ENCODE data around the gene AACS.

Gene AACS

DNA sequence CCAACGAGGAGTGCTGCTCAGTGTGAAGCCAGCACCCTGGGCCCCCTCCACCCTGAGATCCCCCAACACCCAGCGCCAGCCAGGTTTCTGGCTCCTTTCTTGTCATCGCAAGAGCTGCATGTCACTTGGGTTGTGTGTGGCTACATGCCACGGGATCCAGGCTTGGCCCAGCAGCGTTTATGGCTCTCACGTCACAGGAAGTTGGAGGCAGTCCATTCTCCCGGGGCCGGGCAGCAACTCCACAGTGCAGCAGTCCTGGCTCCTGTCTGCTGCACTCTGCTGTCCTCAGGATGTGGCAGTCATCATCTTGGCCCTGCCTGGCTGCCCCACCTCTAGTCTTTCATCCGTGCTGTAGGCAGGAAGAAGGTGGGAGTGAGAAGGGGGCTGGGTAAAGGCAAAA, 78.3 kb downstream of the AACS start:
- FAIRE-seq: no peak

GRCh38 chr12:125145196-125145595, 80.0 kb downstream of the AACS start:
- FAIRE-seq: no peak
- DNase-seq (ENCODE audit: insufficient read length, low spot score): no peak

More for the DNA sequence above, 78.3 kb downstream of the AACS start:
- DNase-seq (ENCODE audit: insufficient read length, low spot score): no peak

DNA sequence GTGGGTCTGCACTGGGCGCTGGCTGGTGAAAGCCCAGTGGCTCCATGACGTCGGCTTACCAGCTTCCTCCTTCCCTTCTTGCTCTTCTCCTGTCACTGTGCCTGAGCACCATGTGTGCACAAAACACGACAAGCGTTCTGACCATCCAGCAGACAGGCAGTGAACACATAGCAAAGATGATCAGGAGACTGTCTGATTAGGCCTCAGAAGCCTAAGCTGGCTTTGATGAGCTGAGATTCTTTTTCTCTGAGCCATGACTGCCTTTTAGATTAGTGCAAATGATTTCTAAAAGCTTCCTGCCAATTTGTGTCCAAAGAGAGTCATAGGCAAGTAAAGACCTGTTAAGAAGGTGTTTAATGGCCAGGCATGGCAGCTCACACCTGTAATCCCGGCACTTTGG, 83.1 kb downstream of the AACS start:
- no peak for FAIRE-seq

GRCh38 chr12:125149160-125150108, 84.2 kb downstream of the AACS start:
- FAIRE-seq: peak; percentile 95
- DNase-seq (ENCODE audit: insufficient read length, low spot score): peak; percentile 82

More for the DNA sequence above, 83.1 kb downstream of the AACS start:
- DNase-seq (ENCODE audit: insufficient read length, low spot score): no peak

- no peak for FAIRE-seq
Measured at GRCh38 chr12:125151284-125151683, 86.0 kb downstream of the AACS start.

DNA sequence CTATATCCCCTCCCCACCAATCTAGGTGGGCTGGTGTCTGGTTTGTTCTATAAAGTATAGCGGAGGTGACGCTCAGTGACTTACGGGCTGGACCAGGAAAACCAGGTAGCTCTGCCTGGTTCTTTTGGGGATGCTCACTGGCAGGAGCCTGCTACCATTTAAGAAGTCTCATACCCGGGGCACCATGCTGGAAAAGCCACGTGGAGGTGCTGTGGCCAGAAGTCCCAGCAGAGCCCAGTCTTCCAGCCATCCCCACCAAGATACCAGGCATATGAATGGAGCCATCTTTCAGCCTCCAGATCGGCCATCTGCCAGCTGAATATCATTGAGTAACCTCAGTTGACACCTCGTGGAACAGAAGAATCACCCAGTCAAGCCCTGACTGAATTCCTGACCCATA, 87.2 kb downstream of the AACS start:
- FAIRE-seq (no peak), DNase-seq (ENCODE audit: insufficient read length, low spot score) (no peak)

More at GRCh38 chr12:125151284-125151683, 86.0 kb downstream of the AACS start:
- no peak for DNase-seq (ENCODE audit: insufficient read length, low spot score)

GRCh38 chr12:125155366-125155765, 90.1 kb downstream of the AACS start:
- FAIRE-seq: no peak
- DNase-seq (ENCODE audit: insufficient read length, low spot score): no peak

GRCh38 chr12:125157177-125157576, 91.9 kb downstream of the AACS start:
- FAIRE-seq: no peak
- no peak for DNase-seq (ENCODE audit: insufficient read length, low spot score)

GRCh38 chr12:125159702-125160101, 94.5 kb downstream of the AACS start:
- FAIRE-seq: no peak
- no peak for DNase-seq (ENCODE audit: insufficient read length, low spot score)

GRCh38 chr12:125160281-125160955, 95.2 kb downstream of the AACS start:
- DNase-seq (ENCODE audit: insufficient read length, low spot score): no peak
- no peak for FAIRE-seq

DNA sequence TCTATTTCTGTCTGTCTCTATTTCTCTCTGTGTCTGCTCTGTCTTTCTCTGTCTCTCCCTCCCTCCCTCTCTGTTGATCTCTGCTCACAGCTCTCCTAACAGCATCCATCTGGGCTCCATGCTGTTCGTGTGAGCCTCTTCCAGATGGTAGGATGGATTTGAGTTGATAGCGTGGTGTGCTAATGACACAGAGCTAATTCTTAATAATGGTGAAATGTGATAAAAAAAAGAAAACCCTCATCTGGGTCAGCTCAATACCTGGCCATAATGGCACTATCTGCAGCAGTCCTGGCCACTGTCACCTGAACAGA, 96.4 kb downstream of the AACS start:
- DNase-seq (ENCODE audit: insufficient read length, low spot score) (no peak), FAIRE-seq (no peak)

DNA sequence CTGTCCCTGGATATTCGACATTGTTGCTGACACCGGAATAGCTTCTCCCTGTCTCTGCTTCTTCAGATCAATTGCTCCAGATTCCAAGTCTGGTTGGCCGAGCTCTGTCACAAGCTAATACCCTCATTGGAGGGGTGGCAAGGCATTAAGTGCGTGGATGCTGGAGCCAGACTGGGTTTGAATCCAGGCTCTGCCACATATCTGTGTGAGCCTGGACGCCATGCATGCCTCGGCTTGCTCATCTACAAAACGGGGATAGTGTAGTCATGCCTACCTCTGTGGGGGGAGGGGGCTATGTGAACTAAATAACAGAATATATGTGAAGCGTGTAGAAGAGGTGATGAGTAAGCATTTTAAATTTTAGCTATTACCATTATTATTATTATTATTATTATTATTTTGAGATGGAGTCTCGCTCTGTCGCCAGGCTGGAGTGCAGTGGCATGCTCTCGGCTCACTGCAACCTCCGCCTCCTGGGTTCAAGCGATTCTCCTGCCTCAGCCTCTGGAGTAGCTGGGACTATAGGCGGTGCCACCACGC, 97.3 kb downstream of the AACS start:
- DNase-seq (ENCODE audit: insufficient read length, low spot score): no peak
- FAIRE-seq: no peak

DNA sequence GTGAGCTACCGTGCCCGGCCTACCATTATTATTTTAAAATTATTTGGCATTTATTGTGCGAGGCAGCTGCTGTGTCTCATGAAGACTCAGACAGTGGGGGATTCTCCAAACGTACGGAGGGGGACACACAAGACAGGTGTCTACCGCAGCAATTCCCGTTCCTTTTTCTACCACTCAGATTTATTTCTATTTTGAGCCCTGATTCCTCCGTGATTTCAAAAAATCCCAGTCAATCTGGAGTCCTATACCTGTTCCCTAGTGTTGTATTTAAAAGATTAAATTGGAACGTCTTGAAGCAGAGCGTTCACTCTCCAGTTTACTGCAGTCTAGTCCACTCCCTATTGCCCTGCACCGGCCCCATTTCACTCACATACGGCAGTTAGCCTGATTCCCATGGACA, 97.9 kb downstream of the AACS start:
- FAIRE-seq: no peak
- no peak for DNase-seq (ENCODE audit: insufficient read length, low spot score)

DNA sequence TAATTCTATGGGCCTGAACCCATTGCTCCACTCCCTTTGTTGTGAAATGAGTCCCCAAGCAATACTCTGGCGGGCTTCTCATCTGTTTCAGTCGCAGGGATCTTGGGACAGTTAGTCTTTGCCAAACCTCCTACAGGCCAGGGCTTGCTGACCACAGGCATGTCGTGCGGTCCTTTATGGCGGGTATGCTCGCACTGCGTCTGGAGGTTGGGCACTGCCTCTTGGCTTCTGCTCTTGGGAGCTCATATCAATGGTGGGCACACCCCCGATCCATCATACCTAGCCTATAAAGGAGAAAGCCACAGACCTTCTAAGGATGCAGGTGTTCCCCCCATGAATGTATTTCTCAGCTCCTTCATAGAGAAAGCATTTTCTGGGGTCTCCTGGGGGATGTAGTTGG, 99.3 kb downstream of the AACS start:
- FAIRE-seq: no peak
- DNase-seq (ENCODE audit: insufficient read length, low spot score): no peak

DNA sequence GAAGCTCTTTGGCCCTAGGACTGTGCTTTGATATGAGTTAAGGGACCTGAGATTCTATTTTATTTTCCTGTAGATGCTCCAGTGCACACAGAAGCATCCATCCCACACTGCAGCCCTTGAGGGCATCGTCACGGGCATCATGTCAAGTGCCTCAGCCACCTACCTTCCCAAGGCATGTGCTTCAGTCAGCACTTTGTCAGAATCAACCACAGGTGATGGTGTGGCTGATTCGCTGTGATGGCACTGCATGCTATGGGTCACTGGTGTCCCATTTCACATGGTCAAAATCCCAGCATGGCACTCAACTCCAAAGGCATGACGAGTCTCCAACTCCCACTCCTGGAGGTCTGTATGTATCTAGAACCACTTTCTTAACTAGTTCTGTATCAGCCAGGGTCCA, 100.8 kb downstream of the AACS start:
- DNase-seq (ENCODE audit: insufficient read length, low spot score) (no peak), FAIRE-seq (no peak)

- FAIRE-seq: no peak
Measured at GRCh38 chr12:125167658-125168057, 102.4 kb downstream of the AACS start.

DNA sequence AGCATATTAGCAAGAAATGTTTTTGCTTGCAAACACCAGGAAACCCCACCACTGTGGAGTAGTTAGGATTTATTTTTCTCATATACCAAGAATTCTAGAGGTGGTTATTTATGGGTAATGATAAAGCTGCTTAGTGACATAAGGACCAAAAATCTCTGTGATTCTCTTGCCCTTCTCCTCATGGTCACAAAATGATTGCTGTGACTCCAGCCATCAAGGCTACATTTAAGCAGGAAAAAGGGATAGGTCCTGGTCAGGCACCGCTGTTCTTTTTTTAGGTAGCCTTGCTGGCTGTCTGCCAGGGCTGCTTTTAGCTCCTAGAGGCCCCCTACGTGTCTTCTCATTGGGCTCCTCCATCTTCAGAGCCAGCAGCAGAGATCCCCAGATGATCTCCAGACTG, 104.2 kb downstream of the AACS start:
- no peak for FAIRE-seq
- no peak for DNase-seq (ENCODE audit: insufficient read length, low spot score)

More at GRCh38 chr12:125167658-125168057, 102.4 kb downstream of the AACS start:
- DNase-seq (ENCODE audit: insufficient read length, low spot score): no peak

DNA sequence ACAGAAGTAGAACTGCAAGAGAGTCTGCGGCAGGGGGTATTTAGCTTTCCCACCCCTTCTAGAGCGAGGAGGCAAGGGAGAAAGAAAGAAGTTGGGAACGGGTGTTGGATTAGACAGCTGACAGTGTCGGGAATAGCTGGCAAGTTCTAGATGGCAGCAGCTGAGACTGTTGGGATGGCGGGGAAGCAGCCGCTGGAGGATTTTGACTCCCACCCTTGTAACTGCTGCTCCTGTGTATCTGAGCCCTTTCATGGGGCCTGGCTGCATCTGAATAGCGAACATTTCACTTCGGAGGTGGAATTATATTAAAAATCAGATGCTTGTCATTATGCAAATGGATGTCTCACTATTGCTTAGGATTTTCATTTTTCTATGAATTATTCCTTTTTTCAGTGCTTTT, 104.6 kb downstream of the AACS start:
- FAIRE-seq: no peak

GRCh38 chr12:125171267-125171666, 106.0 kb downstream of the AACS start:
- FAIRE-seq: no peak
- no peak for DNase-seq (ENCODE audit: insufficient read length, low spot score)

More for the DNA sequence above, 104.6 kb downstream of the AACS start:
- no peak for DNase-seq (ENCODE audit: insufficient read length, low spot score)

- FAIRE-seq (no peak), DNase-seq (ENCODE audit: insufficient read length, low spot score) (no peak)
Measured at GRCh38 chr12:125172231-125172850, 107.1 kb downstream of the AACS start.

- no peak for FAIRE-seq
- no peak for DNase-seq (ENCODE audit: insufficient read length, low spot score)
Measured at GRCh38 chr12:125175576-125175975, 110.3 kb downstream of the AACS start.
